ENCODE measurements around the gene KCNQ2.

The KCNQ2 gene

DNA sequence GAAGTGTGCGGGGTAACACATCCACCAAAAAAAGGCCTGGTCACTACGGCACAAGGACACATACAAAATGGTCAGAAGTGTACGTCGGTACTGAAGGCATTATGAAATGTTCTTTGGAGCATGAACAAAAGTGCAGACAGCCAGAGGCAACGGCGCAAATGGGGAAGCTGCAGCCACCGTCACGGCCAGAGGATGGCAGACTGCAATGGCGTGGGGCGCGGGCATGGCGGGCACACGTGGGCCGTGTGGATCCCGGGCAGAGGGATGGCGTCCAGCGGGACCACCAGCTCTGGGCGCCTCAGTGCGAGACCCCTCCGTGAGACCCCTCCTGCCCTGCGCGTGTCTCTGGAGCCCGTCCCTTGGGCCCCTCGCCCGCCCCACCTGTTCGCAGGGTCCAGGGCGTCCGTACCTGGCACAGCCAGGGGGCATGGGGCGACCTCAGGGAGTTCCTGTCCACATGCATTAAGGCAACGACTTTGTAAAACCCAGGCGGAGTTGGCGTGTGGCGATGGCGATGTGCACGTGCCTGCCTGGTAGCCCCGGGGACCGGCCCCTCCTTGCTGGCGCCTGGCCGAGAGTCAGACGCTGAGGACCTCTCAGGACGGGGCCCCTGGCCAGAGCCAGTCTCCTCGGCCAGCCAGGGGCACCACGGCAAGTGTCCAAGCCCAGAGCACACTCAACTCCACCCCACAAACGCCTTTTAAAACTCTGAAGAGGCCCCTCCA lies 71.8 kb downstream of the KCNQ2 start:
- no peak for DNase-seq

DNA sequence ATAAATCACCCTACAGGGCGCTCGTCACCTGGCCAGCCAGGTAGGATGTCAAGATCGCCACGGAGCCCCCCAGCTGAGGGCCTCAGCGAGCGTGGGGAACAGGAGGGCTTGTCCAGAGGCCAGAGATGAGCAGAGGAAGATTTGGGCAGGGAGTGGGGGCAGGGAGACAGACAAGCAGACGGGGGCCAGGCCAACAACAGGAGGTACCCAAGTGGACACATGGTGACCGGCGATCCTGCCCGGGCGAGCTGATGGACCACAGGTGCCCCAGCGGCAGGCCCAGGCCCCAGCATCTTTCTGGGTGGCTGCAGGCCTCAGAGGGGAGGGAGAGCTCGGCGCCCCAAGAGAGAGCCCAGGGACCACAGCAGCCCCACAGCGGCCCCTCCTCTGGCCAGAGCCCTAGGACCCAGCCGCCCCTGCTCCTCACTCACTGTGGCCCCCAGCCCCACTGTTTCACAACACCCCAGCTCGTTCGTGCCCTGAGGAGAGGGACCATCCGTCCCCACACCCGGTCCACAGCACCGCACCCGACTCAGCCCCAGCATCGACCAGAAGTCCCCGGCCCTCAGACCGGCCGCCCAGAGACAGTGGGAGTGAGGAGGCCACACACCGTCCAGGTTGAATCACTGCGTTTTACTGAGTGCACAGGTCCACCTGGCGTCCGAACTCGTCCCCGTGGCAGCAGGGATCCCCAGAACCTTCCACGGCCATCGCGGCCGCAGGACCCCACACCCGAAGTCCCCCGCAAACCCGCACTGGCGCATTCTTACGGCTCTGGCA lies 72.7 kb downstream of the KCNQ2 start:
- DNase-seq: no peak

- DNase-seq: no peak
Measured at GRCh38 chr20:63398744-63399514, 73.5 kb downstream of the KCNQ2 start.

- DNase-seq: no peak
Measured at GRCh38 chr20:63397946-63398450, 74.5 kb downstream of the KCNQ2 start.

DNA sequence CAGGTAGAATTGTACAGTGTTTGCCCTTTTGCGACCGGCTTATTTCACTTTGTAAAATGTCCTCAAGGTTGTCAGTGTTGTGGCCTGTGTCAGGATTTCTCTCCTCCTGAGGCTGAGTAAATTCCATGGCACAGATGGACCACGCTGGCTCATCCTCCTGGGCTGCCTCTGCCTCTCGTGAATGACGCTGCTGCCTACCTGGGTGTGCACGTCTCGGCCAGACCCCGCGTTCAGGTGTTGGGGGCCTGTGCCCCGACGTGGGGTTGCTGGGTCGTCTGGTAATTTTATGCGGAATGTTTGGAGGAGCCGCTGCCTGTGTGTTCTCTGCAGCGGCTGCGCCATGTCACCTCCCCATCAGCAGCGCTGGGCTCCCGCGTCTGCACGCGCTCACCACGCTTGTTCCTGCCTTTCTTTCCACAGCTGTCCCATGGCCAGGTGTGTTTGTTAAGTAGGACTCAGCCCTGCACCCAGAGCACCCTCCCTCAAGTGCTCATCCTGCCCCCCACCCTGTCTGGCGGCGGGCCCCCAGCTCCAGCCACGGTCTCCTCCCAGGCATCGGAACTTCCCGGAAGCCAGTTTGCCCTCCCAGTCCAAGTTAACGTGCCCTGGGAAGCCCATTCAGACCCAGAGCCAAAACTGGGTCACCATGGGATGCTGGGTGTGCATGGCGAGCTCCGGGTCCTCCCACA lies 75.2 kb downstream of the KCNQ2 start:
- DNase-seq: no peak

- no peak for DNase-seq
Measured at GRCh38 chr20:63396300-63396699, 76.2 kb downstream of the KCNQ2 start.

GRCh38 chr20:63395723-63396122 lies 76.7 kb downstream of the KCNQ2 start:
- DNase-seq: no peak

GRCh38 chr20:63394920-63395455 lies 77.5 kb downstream of the KCNQ2 start:
- DNase-seq: no peak

DNA sequence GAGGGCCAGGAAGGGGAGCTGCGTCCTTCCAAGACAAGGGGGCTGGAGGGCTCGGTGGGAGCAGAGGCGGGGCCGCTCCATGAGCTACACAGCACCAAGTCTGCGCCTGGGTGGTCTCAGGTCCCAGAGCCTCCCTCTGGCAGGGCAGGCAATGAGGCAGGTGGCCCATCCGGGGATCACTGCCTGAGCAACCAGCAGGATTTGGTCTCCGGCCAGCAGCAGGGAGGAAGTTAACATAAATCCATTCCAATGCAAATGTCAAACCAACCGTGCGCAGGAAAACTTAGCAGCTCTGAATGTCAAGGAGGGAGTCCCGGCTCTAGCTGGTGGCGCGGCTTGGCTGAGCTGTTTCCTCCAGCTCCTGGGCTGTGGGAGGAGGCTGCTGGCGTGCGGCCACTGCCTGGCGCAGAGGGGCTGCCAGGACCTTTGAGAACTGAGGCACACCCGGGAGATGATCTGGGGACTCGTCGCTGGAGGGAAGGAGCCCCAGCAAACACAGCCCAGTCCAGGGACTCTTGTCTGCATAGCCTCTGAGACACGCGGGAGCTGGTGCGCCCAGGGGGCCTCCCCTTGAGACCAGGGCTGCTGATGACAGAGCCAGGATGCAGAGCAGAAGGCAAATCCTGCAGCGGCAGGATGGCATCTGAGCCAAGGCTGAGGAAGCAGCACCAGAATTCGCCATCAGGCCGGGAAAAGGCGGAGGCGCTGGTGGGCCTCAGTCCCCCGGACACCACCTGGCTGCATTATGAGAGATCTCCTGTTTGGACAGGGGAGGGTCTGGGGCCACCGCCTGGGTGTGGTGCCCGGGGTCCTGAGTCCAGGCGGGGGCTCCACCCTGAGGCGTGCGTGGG lies 78.2 kb downstream of the KCNQ2 start:
- DNase-seq: no peak

DNA sequence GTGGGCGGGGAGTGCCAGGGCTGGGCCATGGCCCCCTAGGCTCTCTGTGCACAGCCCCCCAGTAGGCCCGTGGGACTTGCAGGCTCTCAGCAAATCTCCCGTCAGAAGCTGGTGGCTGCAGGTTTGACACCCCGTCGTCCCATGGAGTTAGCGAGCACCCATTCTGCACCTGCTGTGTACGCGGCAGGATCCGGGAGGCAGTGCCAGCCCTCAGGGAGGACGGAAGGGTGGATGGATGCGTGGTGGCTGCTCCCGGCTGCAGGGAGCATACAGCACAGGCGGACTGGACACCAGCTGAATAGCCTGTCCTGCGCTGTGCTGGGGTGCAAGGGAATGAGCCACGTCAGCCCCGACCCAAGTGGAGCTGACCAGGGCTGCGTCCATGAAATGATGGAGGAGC lies 78.9 kb downstream of the KCNQ2 start:
- no peak for DNase-seq

GRCh38 chr20:63392465-63393365 lies 79.7 kb downstream of the KCNQ2 start:
- DNase-seq: no peak

DNA sequence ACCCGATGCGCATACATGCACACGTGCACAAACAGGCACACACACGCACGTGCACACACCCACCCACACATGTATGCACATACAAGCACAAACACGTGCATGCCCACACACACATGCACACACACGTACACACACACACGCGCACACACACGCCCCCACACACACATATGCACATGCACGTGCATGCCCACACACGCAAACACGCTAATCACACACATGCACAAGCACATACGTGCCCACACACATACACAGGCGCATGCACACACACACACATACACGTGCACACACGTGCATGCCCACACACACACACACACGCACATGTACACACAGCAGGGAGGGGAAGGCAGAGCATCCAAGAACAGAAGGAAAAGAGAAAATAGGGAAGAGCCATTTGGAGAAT lies 84.5 kb downstream of the KCNQ2 start:
- no peak for DNase-seq

DNA sequence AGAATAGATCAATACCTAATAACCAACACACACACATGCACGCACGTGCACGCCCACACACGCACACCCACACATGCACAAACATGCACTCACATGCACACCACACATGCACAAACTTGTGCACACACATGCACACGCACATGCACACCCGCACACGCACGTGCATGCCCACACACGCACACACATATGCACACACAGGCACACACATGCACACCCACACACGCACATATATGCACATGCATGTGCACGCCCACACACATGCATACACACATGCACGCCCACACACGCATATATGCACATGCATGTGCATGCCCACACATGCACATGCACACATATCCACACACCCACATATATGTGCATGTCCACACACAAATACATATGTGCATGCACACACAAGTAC lies 85.1 kb downstream of the KCNQ2 start:
- DNase-seq: no peak

GRCh38 chr20:63386491-63386890 lies 86.0 kb downstream of the KCNQ2 start:
- DNase-seq: no peak

DNA sequence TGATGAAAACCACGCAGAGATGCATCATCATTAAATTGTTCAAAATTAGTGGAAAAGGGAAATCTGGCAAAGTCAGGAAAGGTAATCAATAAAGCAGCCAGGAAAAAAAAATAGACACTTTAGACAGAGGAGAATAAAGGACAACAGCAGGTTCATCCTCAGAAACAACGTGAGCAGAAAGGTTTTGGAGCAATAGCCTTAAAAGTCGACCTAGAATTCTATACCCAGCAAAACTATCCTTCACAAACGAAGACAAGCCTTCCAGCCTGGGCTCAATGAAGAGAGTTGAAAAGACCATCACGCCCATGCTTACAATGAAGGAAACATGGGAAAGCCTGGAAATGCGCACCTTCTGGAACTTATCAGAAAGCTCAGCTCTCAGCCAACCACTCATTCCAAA lies 86.6 kb downstream of the KCNQ2 start:
- no peak for DNase-seq

DNA sequence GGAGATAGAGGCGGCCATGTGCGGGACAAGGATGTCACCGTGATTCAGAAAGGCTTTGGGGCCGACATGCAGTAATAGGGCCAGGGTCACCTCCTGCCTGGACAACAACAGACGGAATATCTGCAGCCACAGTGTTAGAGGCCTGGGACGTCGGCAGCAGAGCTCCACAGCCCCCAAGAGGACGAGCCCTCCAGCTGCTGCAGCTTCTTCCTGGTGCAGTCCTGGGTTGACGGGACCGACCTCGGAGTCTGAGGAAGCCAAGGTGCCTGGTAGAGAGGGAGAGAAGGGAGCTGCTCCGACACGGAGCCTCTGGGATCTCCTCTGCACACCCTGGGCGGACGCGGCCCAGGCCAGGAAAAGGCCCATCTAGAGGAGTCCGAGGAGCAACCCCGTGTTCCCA lies 88.1 kb downstream of the KCNQ2 start:
- DNase-seq: no peak

DNA sequence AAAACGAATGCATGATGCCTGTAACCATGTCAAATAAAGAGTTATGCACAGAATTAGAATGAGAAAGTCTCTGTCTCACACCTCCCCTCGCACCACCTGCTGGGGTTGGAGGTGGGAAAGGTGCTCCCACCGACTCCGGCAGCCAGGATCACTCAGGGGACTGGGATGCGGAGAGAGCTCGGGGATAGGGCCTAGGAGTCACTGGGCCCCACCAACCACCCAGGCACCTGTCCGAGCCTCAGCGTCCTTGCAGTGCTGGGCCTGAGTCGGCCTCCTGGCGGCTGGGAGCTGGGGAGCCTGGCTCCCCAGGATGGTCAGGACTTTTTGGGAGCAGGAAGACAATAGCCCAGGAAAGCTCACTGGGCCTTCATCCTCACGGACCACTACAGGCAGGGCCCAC lies 88.9 kb downstream of the KCNQ2 start:
- DNase-seq: no peak

DNA sequence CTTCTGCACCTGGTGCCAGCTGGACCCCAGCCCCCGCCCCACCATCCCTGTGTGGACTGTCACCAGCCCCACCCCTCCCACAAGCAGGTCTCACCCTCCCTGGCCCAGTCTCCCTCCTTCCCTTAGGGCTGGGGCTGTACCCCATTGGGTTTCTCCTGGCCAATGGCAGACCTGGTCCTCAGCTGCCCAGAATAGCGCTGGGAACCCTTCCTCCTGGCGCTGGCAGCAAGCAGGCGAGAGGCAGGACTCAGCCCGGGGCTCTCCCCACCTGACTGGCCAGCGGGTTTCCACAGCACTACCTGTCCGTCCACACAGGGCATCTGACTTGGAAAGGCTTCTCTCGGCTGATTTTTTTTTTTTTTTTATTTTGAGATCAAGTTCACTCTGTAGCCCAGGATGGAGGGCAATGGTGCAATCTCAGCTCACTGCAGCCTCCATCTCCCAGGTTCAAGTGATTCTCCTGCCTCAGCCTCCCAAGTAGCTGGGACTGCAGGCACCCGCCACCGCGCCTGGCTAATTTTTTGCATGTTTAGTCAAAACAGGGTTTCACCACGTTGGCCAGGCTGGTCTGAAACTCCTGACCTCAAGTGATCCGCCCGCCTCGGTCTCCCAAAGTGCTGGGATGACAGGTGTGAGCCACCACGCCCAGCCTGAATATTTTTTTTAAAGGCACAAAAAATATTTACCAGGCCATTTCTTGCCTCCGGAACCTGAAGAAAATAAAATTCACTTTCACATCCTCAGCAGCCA lies 89.7 kb downstream of the KCNQ2 start:
- no peak for DNase-seq

- no peak for DNase-seq
Measured at GRCh38 chr20:63381781-63382431, 90.5 kb downstream of the KCNQ2 start.

Data from SHP77 treated with DMSO at 0.1 percent for 48 hours (cell line).